Mesendoderm (in vitro differentiated cells): ENCODE data around the gene UGT2B7.

Experiments used
- DNase-seq: peaks from one replicate; pipeline ENCODE4 v3.0.0; 2013
- H2AK5ac ChIP-seq: 2 replicates; pipeline ENCODE4 v1.6.1; 2013; ENCODE audit warnings: low read length, inconsistent platforms
- H2BK120ac ChIP-seq: 2 replicates; pipeline ENCODE4 v1.6.1; 2013; ENCODE audit warnings: low read depth, mild to moderate bottlenecking, low read length, moderate library complexity, mixed read lengths
- H2BK15ac ChIP-seq: replicated peaks from 2 replicates; pipeline ENCODE4 v1.6.1; 2013; ENCODE audit warnings: low read depth, mild to moderate bottlenecking, moderate library complexity
- H2BK5ac ChIP-seq: 2 replicates; pipeline ENCODE4 v1.6.1; 2013; ENCODE audit warnings: low read length, inconsistent platforms
- H3K18ac ChIP-seq: 2 replicates; pipeline ENCODE4 v1.6.1; 2013; ENCODE audit warnings: mild to moderate bottlenecking, low read length, mixed read lengths
- H3K23ac ChIP-seq: one replicate; pipeline ENCODE4 v1.6.1; 2013; ENCODE audit warnings: low read length
- H3K27ac ChIP-seq: 2 replicates; pipeline ENCODE4 v1.5.1; 2013; ENCODE audit warnings: low read depth, mild to moderate bottlenecking, inconsistent platforms, low read length, moderate library complexity
- H3K27me3 ChIP-seq: 2 replicates; pipeline ENCODE4 v1.6.1; 2013; ENCODE audit warnings: low read length, control low read depth, mild to moderate bottlenecking, inconsistent platforms; ENCODE audit not compliant: insufficient read depth, poor library complexity
- H3K36me3 ChIP-seq: 2 replicates; pipeline ENCODE4 v1.6.1; 2013; ENCODE audit warnings: low read length, inconsistent platforms; ENCODE audit not compliant: control insufficient read depth, insufficient read depth
- H3K4ac ChIP-seq: one replicate; pipeline ENCODE4 v1.6.1; 2013; ENCODE audit warnings: low read depth, mild to moderate bottlenecking, low read length, moderate library complexity
- H3K4me1 ChIP-seq: 2 replicates; pipeline ENCODE4 v1.6.1; 2013; ENCODE audit warnings: low read depth, low read length, inconsistent platforms; ENCODE audit not compliant: control insufficient read depth
- H3K4me2 ChIP-seq: 2 replicates; pipeline ENCODE4 v1.6.1; 2013; ENCODE audit warnings: low read length
- H3K4me3 ChIP-seq: 2 replicates; pipeline ENCODE4 v1.5.1; 2013; ENCODE audit warnings: mild to moderate bottlenecking, low read length
- H3K56ac ChIP-seq: one replicate; pipeline ENCODE4 v1.6.1; 2013; ENCODE audit warnings: low read length
- H3K79me1 ChIP-seq: 2 replicates; pipeline ENCODE4 v1.6.1; 2013; ENCODE audit warnings: low read length, inconsistent platforms
- H3K79me2 ChIP-seq: 2 replicates; pipeline ENCODE4 v1.6.1; 2013; ENCODE audit warnings: mild to moderate bottlenecking, low read length; ENCODE audit not compliant: control insufficient read depth, insufficient read depth
- H3K9ac ChIP-seq: 2 replicates; pipeline ENCODE4 v1.6.1; 2013; ENCODE audit warnings: low read length, inconsistent platforms
- H4K5ac ChIP-seq: one replicate; pipeline ENCODE4 v1.6.1; 2013; ENCODE audit warnings: low read length
- H4K8ac ChIP-seq: one replicate; pipeline ENCODE4 v1.6.1; 2013; ENCODE audit warnings: low read depth, mild to moderate bottlenecking, control low read depth, low read length, moderate library complexity
- WGBS: extraction: QIAGEN DNeasy Blood & Tissue Kit; methylation state at CpG from one replicate; pipeline ENCODE4 v1.1.7; 2013; ENCODE audit warnings: low lambda C conversion rate, missing lambda C conversion rate; ENCODE audit not compliant: insufficient coverage; ENCODE audit errors: extremely low coverage; 5-methylcytosine and 5-hydroxymethylcytosine counted together

Gene UGT2B7

GRCh38 chr4:69141320-69141719 lies 45.0 kb downstream of the UGT2B7 start:
- no peak overlapping the region for H3K23ac ChIP-seq
- no peak overlapping the region for H3K4me3 ChIP-seq
- H3K36me3 ChIP-seq: no peaks in the 10 kb centered on the region
- H3K9ac ChIP-seq: no peak overlapping the region
- no peak overlapping the region for H2BK15ac ChIP-seq
- no peak overlapping the region for H4K8ac ChIP-seq
- H2AK5ac ChIP-seq: no peak overlapping the region
- no peaks in the 10 kb centered on the region for H3K79me2 ChIP-seq
- no peak overlapping the region for H3K4me2 ChIP-seq
- H3K27me3 ChIP-seq: no peaks in the 10 kb centered on the region
- no peaks in the 10 kb centered on the region for H3K79me1 ChIP-seq
- H3K4me1 ChIP-seq: no peaks in the 10 kb centered on the region
- H3K4ac ChIP-seq: no peak overlapping the region
- H2BK120ac ChIP-seq: no peak overlapping the region
- DNase-seq: no peak
- no peak overlapping the region for H4K5ac ChIP-seq
- H3K27ac ChIP-seq: no peak overlapping the region
- H3K18ac ChIP-seq: no peak overlapping the region
- no peak overlapping the region for H3K56ac ChIP-seq
- no CpG with 5 or more reads among the region's 2 CpGs for WGBS
- H2BK5ac ChIP-seq: no peak overlapping the region

GRCh38 chr4:69147334-69147733 lies 51.1 kb downstream of the UGT2B7 start:
- Histone ChIP-seq H3K79me1 (no peaks in the 10 kb centered on the region), H3K56ac (no peak overlapping the region), H3K79me2 (no peaks in the 10 kb centered on the region), H3K18ac (no peak overlapping the region), H3K4ac (no peak overlapping the region), H2BK120ac (no peak overlapping the region), H3K4me3 (no peak overlapping the region), H3K4me2 (no peak overlapping the region), H2BK5ac (no peak overlapping the region), H4K5ac (no peak overlapping the region), H3K27me3 (no peaks in the 10 kb centered on the region), H3K27ac (no peak overlapping the region), H2AK5ac (no peak overlapping the region), H3K4me1 (no peaks in the 10 kb centered on the region), H3K9ac (no peak overlapping the region), H2BK15ac (no peak overlapping the region), H3K36me3 (no peaks in the 10 kb centered on the region), H4K8ac (no peak overlapping the region), H3K23ac (no peak overlapping the region)
- WGBS: no CpG with 5 or more reads among the region's 4 CpGs
- DNase-seq: no peak

GRCh38 chr4:69154021-69154420 lies 57.7 kb downstream of the UGT2B7 start:
- H3K79me2 ChIP-seq: no peaks in the 10 kb centered on the region
- H3K4me3 ChIP-seq: no peak overlapping the region
- no CpG with 5 or more reads among the region's 4 CpGs for WGBS
- no peak overlapping the region for H3K56ac ChIP-seq
- no peak overlapping the region for H2BK120ac ChIP-seq
- no peak overlapping the region for H2BK15ac ChIP-seq
- no peaks in the 10 kb centered on the region for H3K4me1 ChIP-seq
- no peaks in the 10 kb centered on the region for H3K79me1 ChIP-seq
- no peaks in the 10 kb centered on the region for H3K27me3 ChIP-seq
- no peak overlapping the region for H2AK5ac ChIP-seq
- no peak overlapping the region for H3K9ac ChIP-seq
- H4K8ac ChIP-seq: no peak overlapping the region
- no peak overlapping the region for H3K4me2 ChIP-seq
- H3K27ac ChIP-seq: no peak overlapping the region
- no peak overlapping the region for H2BK5ac ChIP-seq
- no peaks in the 10 kb centered on the region for H3K36me3 ChIP-seq
- no peak overlapping the region for H3K23ac ChIP-seq
- no peak overlapping the region for H3K4ac ChIP-seq
- H3K18ac ChIP-seq: no peak overlapping the region
- no peak overlapping the region for H4K5ac ChIP-seq
- no peak for DNase-seq

GRCh38 chr4:69156913-69157312 lies 60.6 kb downstream of the UGT2B7 start:
- Histone ChIP-seq H3K56ac (no peak overlapping the region), H2BK120ac (no peak overlapping the region), H3K79me1 (no peaks in the 10 kb centered on the region), H3K27me3 (no peaks in the 10 kb centered on the region), H2BK15ac (no peak overlapping the region), H3K4me1 (no peaks in the 10 kb centered on the region), H2BK5ac (no peak overlapping the region), H3K9ac (no peak overlapping the region), H4K5ac (no peak overlapping the region), H4K8ac (no peak overlapping the region), H3K4ac (no peak overlapping the region), H3K27ac (no peak overlapping the region), H3K4me2 (no peak overlapping the region), H3K23ac (no peak overlapping the region), H3K18ac (no peak overlapping the region), H2AK5ac (no peak overlapping the region), H3K4me3 (no peak overlapping the region), H3K36me3 (no peaks in the 10 kb centered on the region), H3K79me2 (no peaks in the 10 kb centered on the region)
- no CpG with 5 or more reads among the region's 2 CpGs for WGBS
- peak; percentile 52 for DNase-seq
